DND-41 (cell line): ENCODE measurements around the gene HSPBP1.

Experiments used
- CTCF ChIP-seq: IDR thresholded peaks from 2 replicates; pipeline ENCODE4 v1.5.1; 2012; ENCODE audit warnings: borderline replicate concordance, low read length, moderate library complexity, mild to moderate bottlenecking; ENCODE audit not compliant: poor library complexity, severe bottlenecking; ENCODE audit errors: extremely low read depth
- EZH2 ChIP-seq: IDR thresholded peaks from 3 replicates; pipeline ENCODE4 v1.6.1; 2012; ENCODE audit warnings: borderline replicate concordance, low read depth, mild to moderate bottlenecking, moderate library complexity, low read length, inconsistent platforms; ENCODE audit not compliant: severe bottlenecking

GRCh38 chr19:55224038-55224665, 55.8 kb downstream of the HSPBP1 start:
- TF ChIP-seq CTCF: no peak
- no peak for TF ChIP-seq EZH2
